MM.1S (cell line): ENCODE measurements around the gene BPGM.
"Not testable (repeated sequence)": the region's sequence is repeated elsewhere in the genome, so short reads cannot be mapped to it uniquely, and the experiment has no call there.

Experiments used
- DNase-seq: peaks from one replicate; pipeline ENCODE4 v3.0.0-alpha.2; 2015
- H2AFZ ChIP-seq: fragments of 300-600 bp; sonication (generic); 2 replicates; pipeline ENCODE4 v1.6.0; 2016; ENCODE audit warnings: antibody characterized with exemption, low read length
- H3F3A ChIP-seq: fragments of 300-600 bp; sonication (generic); 2 replicates; pipeline ENCODE4 v1.6.1; 2016; ENCODE audit warnings: mild to moderate bottlenecking, antibody characterized with exemption, low read length, moderate library complexity, mixed read lengths; ENCODE audit not compliant: insufficient read depth
- H3K27ac ChIP-seq: fragments of 300-600 bp; sonication (generic); 2 replicates; pipeline ENCODE4 v1.5.1; 2016; ENCODE audit warnings: mild to moderate bottlenecking, low read length
- H3K27me3 ChIP-seq: fragments of 300-600 bp; sonication (generic); replicated peaks from 2 replicates; pipeline ENCODE4 v1.6.0; 2016; ENCODE audit warnings: low read length; ENCODE audit not compliant: insufficient read depth
- H3K36me3 ChIP-seq: fragments of 300-600 bp; sonication (generic); replicated peaks from 2 replicates; pipeline ENCODE4 v1.6.1; 2016; ENCODE audit warnings: mild to moderate bottlenecking, low read length, mixed read lengths; ENCODE audit not compliant: insufficient read depth
- H3K4me1 ChIP-seq: fragments of 300-600 bp; sonication (generic); 2 replicates; pipeline ENCODE4 v1.6.1; 2016; ENCODE audit warnings: low read length, mixed read lengths
- H3K4me2 ChIP-seq: fragments of 300-600 bp; sonication (generic); 2 replicates; pipeline ENCODE4 v1.6.0; 2016; ENCODE audit warnings: low read depth, low read length
- H3K4me3 ChIP-seq: fragments of 300-600 bp; sonication (generic); 2 replicates; pipeline ENCODE4 v1.5.1; 2016; ENCODE audit warnings: low read length, mixed read lengths
- H3K79me2 ChIP-seq: fragments of 300-600 bp; sonication (generic); 2 replicates; pipeline ENCODE4 v1.6.1; 2016; ENCODE audit warnings: mixed run types, low read length, mixed read lengths
- H3K9ac ChIP-seq: fragments of 300-600 bp; sonication (generic); 2 replicates; pipeline ENCODE4 v1.6.1; 2016; ENCODE audit warnings: low read length, mixed read lengths
- H3K9me2 ChIP-seq: fragments of 300-600 bp; sonication (generic); replicated peaks from 2 replicates; pipeline ENCODE4 v1.6.1; 2016; ENCODE audit warnings: mild to moderate bottlenecking, low read length, mixed read lengths; ENCODE audit not compliant: insufficient read depth
- H3K9me3 ChIP-seq: fragments of 300-600 bp; sonication (generic); replicated peaks from 2 replicates; pipeline ENCODE4 v1.6.1; 2016; ENCODE audit warnings: mild to moderate bottlenecking, low read length, mixed read lengths; ENCODE audit not compliant: insufficient read depth
- H4K20me1 ChIP-seq: fragments of 300-600 bp; sonication (generic); 2 replicates; pipeline ENCODE4 v1.6.1; 2016; ENCODE audit warnings: mild to moderate bottlenecking, low read length, moderate library complexity, mixed read lengths; ENCODE audit not compliant: insufficient read depth
- EZH2 ChIP-seq: fragments of 300-600 bp; sonication (generic); optimal IDR thresholded peaks from 2 replicates; pipeline ENCODE3; 2017; ENCODE audit warnings: low read depth, mild to moderate bottlenecking, antibody characterized with exemption, low read length, mixed read lengths
- EZH2phosphoT487 ChIP-seq: fragments of 300-600 bp; sonication (generic); IDR thresholded peaks from 2 replicates; pipeline ENCODE4 v1.6.1; 2018; ENCODE audit warnings: antibody characterized with exemption, low read length
- TF ChIP-seq, protein P1 (sequence below): fragments of 300-600 bp; sonication (generic); IDR thresholded peaks from 2 replicates; pipeline ENCODE4 v1.5.1; 2016; ENCODE audit warnings: antibody characterized with exemption, low read length, mixed read lengths

The BPGM gene

DNA sequence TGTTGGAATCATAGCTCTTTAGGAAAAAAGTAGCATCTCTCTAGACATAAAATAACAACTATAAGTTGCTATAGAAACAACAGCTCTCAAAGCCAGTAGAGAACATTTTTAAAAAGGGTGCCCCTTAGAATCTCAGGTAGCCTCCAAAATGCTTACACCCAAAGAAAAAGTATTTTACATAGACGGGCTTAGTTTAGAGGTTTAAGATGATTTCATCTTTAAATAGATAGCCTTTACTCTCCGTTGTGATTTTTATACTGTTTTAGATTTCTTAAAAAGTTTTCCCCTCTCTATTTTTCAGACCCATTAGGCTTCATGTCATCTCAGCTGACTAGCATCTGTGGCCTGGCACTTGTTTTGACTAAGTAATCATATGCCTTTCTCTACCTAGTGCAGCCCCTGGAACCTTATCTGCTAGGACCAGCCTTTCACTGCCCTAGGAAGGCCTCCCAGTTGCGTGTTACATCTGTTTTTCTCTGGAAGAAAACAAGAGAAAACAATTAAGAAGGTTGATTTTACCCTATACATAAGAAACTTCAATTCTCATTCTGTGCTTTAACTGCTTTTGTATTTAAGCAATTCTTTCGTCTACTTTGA lies 6.9 kb upstream of the BPGM start:
- no peaks in the 10 kb centered on the region for H4K20me1 ChIP-seq
- H3K4me3 ChIP-seq: no peak overlapping the region
- H3K27ac ChIP-seq: no peak overlapping the region
- peaks cover 14% of the 10 kb centered on the region for H3F3A ChIP-seq
- H3K79me2 ChIP-seq: no peaks in the 10 kb centered on the region
- TF ChIP-seq EZH2 (no peak), EZH2phosphoT487 (no peak)
- TF ChIP-seq, protein P1, sequence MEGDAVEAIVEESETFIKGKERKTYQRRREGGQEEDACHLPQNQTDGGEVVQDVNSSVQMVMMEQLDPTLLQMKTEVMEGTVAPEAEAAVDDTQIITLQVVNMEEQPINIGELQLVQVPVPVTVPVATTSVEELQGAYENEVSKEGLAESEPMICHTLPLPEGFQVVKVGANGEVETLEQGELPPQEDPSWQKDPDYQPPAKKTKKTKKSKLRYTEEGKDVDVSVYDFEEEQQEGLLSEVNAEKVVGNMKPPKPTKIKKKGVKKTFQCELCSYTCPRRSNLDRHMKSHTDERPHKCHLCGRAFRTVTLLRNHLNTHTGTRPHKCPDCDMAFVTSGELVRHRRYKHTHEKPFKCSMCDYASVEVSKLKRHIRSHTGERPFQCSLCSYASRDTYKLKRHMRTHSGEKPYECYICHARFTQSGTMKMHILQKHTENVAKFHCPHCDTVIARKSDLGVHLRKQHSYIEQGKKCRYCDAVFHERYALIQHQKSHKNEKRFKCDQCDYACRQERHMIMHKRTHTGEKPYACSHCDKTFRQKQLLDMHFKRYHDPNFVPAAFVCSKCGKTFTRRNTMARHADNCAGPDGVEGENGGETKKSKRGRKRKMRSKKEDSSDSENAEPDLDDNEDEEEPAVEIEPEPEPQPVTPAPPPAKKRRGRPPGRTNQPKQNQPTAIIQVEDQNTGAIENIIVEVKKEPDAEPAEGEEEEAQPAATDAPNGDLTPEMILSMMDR: no peak
- peaks cover 18% of the 10 kb centered on the region for H3K4me1 ChIP-seq
- H3K9ac ChIP-seq: no peak overlapping the region
- H3K9me3 ChIP-seq: no peaks in the 10 kb centered on the region
- no peaks in the 10 kb centered on the region for H3K27me3 ChIP-seq
- H3K36me3 ChIP-seq: no peaks in the 10 kb centered on the region
- no peak overlapping the region for H3K4me2 ChIP-seq
- no peaks in the 10 kb centered on the region for H3K9me2 ChIP-seq
- no peak overlapping the region for H2AFZ ChIP-seq
- DNase-seq: no peak

DNA sequence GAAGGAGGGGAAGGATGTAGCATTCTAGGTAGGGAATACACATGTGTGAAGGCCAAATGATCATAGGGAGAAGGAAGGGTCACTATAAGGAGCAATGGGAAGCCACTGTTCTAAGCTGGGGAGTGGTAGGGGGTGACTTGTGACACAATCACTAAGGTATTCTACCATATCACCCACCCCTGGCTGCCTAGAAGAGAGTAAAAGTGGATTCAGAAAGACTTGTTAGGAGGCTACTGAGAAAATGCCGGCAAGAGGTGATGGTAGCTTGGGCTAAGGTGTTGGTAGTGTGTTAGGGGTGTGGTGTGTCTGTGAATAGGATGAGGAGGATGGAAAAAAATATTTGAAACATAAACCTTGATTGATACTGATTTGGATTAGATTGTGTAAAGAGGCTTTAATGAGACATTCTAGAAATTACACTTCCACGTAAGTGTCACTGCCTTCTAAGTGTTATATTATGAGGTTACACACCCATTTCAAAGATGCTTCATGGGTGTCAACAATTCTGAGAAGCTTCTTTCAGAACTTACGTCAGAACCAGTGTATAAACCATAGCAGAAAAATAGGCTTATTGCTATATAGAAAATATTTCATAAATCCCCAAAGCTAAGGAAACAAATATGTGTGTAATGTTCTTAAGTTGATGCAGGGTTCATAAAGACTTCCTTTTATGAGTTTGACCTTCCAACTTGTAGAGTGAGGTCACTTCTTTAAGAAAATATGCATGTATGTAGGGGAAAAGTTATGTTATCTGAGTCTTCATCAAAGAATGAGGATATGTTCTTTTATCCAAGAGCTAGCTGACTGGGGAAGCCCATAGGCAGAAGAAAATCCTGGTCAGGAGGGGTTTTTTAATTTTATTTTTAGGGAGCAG lies 5.6 kb upstream of the BPGM start:
- Histone ChIP-seq H3F3A (peaks cover 8% of the 10 kb centered on the region), H3K9ac (no peak overlapping the region), H2AFZ (no peak overlapping the region), H3K4me2 (no peak overlapping the region), H3K27me3 (no peaks in the 10 kb centered on the region), H3K4me3 (no peak overlapping the region), H3K4me1 (peaks cover 13% of the 10 kb centered on the region), H3K9me3 (no peaks in the 10 kb centered on the region), H3K36me3 (no peaks in the 10 kb centered on the region), H3K27ac (no peak overlapping the region), H3K9me2 (no peaks in the 10 kb centered on the region), H4K20me1 (no peaks in the 10 kb centered on the region), H3K79me2 (peaks cover 12% of the 10 kb centered on the region)
- TF ChIP-seq, protein P1: no peak
- TF ChIP-seq EZH2 (no peak), EZH2phosphoT487 (no peak)
- DNase-seq: no peak

DNA sequence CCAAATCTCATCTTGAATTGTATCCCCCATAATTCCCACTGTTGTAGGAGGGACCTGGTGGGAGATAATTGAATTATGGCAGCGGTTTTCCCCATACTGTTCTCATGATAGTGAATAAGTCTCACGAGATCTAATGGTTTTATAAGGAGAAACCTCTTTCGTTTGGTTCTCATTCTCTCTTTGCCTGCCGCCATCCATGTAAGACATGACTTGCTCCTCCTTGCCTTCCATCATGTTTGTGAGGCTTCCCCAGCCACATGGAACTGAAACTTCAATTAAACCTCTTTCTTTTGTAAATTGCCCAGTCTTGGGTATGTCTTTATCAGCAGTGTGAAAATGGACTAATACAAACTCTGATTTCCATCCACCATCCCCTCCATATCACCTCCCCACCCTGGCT lies 4.7 kb upstream of the BPGM start:
- not testable (repeated sequence) for H3K36me3 ChIP-seq, H3K9ac ChIP-seq, H3K27me3 ChIP-seq, H3K27ac ChIP-seq, H4K20me1 ChIP-seq, H3K4me3 ChIP-seq, H3K9me3 ChIP-seq, H3F3A ChIP-seq, H3K4me1 ChIP-seq, DNase-seq, H2AFZ ChIP-seq, H3K4me2 ChIP-seq, H3K9me2 ChIP-seq
- peaks cover 13% of the 10 kb centered on the region for H3K79me2 ChIP-seq

DNA sequence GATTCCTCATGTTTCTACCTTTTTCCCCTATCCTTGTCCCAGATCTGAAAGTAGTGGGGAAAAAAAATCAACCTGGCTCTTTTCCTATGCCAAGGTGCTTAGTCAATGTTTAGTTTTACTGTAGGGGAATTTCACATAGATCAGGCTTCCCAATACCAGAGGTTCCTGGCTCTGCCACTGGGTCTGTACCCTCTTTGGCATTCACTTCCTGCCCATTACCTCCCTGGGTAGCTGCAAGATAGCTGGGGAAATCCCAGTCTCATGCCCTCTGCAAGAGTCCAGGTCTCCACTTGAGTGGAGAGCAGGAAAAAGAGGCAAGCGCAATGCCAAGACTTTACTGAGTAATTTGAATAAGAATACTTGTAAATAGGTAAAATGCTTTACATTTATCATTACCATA lies 3.5 kb upstream of the BPGM start:
- H3K27me3 ChIP-seq: no peaks in the 10 kb centered on the region
- H3K4me3 ChIP-seq: no peak overlapping the region
- no peak overlapping the region for H2AFZ ChIP-seq
- H3K4me1 ChIP-seq: 0 out of 2 replicates have a peak, but pooled peaks cover 5% of the 10 kb centered on the region
- peaks cover 13% of the 10 kb centered on the region for H3K79me2 ChIP-seq
- no peak overlapping the region for H3K9ac ChIP-seq
- no peaks in the 10 kb centered on the region for H3K9me2 ChIP-seq
- no peaks in the 10 kb centered on the region for H3K36me3 ChIP-seq
- H3K4me2 ChIP-seq: no peak overlapping the region
- no peak for TF ChIP-seq EZH2phosphoT487
- no peak for TF ChIP-seq EZH2
- TF ChIP-seq, protein P1: no peak
- no peaks in the 10 kb centered on the region for H4K20me1 ChIP-seq
- H3K9me3 ChIP-seq: no peaks in the 10 kb centered on the region
- DNase-seq: no peak
- no peak overlapping the region for H3K27ac ChIP-seq
- H3F3A ChIP-seq: peaks cover 15% of the 10 kb centered on the region
